Cardiac muscle cell (in vitro differentiated cells and primary cell): ENCODE measurements around the gene TOMM7. TPM values are rescaled to one million over a fixed set of nuclear protein-coding genes. Genes with fewer than 3 reads are reported as not detected.
"Not testable (repeated sequence)": the region's sequence is repeated elsewhere in the genome, so short reads cannot be mapped to it uniquely, and the experiment has no call there.

ENCODE experiments used
- DNase-seq, 2 donors: peaks; one replicate each; pipeline versions ENCODE4 v3.0.0 to v3.0.0-alpha.2; 2010 to 2017; ENCODE audit warnings: low read depth in 1 of 2, low spot score in 1 of 2
- H3K27ac ChIP-seq: fragments of 200-600 bp; sonication (generic); 2 replicates; pipeline ENCODE4 v1.5.1; 2016
- H3K27me3 ChIP-seq: fragments of 200-600 bp; sonication (generic); 2 replicates; pipeline ENCODE4 v1.6.0; 2016; ENCODE audit warnings: control low read depth
- H3K36me3 ChIP-seq: fragments of 200-600 bp; sonication (generic); 2 replicates; pipeline ENCODE4 v1.5.1; 2016; ENCODE audit warnings: control low read depth
- H3K4me1 ChIP-seq: fragments of 200-600 bp; sonication (generic); 2 replicates; pipeline ENCODE4 v1.8.1; 2017; ENCODE audit warnings: low read depth, mild to moderate bottlenecking, mixed run types
- H3K4me3 ChIP-seq: fragments of 200-600 bp; sonication (generic); 2 replicates; pipeline ENCODE4 v1.5.1; 2016; ENCODE audit warnings: mild to moderate bottlenecking
- H3K9me3 ChIP-seq: fragments of 200-600 bp; sonication (generic); 2 replicates; pipeline ENCODE4 v1.5.1; 2017; ENCODE audit warnings: low read depth, mild to moderate bottlenecking, control low read depth
- polyA plus RNA-seq: library from polyadenylated mRNA; unstranded; fragments of >200 nt; fragmentation: Nextera tagmentation; extraction: Ambion mirVana; gene quantifications from 2 replicates; pipeline ENCODE4 v1.2.1, GENCODE V29; 2016
- total RNA-seq: library from RNA; depleted of rRNA; stranded (reverse); fragments of >200 nt; gene quantifications from 2 replicates; pipeline ENCODE4 v1.2.3, GENCODE V29; 2016
- TF ChIP-seq, protein P1 (sequence below): IDR thresholded peaks from 2 replicates; pipeline ENCODE4 v1.5.1; 2012; ENCODE audit warnings: low read depth, mild to moderate bottlenecking, low read length

TOMM7 gene
- total and polyA plus RNA-seq, 2 experiments from 2014 or later = 58.7 to 390 TPM

DNA sequence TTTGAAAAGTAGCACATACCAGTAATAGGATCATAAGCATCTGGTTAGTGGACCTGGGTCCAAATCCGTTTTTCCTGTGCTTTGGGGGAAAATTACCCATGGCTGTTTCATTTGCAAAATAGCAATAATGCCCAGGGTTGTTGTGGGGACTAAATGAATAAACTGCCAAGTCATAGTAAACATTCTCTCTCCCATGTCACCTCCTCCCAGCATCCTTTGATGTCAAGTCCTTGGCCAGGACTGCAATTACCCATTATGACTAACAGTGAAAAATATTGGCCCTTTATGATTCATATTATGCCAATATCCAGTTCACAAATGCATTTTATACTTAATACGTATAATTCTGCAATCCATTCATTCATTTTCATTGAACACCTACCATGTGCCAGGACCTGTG, 23.0 kb downstream of the TOMM7 start:
- H3K4me1 ChIP-seq = no peaks in the 10 kb centered on the region
- H3K36me3 ChIP-seq = no peaks in the 10 kb centered on the region
- TF ChIP-seq, protein P1, sequence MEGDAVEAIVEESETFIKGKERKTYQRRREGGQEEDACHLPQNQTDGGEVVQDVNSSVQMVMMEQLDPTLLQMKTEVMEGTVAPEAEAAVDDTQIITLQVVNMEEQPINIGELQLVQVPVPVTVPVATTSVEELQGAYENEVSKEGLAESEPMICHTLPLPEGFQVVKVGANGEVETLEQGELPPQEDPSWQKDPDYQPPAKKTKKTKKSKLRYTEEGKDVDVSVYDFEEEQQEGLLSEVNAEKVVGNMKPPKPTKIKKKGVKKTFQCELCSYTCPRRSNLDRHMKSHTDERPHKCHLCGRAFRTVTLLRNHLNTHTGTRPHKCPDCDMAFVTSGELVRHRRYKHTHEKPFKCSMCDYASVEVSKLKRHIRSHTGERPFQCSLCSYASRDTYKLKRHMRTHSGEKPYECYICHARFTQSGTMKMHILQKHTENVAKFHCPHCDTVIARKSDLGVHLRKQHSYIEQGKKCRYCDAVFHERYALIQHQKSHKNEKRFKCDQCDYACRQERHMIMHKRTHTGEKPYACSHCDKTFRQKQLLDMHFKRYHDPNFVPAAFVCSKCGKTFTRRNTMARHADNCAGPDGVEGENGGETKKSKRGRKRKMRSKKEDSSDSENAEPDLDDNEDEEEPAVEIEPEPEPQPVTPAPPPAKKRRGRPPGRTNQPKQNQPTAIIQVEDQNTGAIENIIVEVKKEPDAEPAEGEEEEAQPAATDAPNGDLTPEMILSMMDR = no peak
- no peaks in the 10 kb centered on the region for H3K27me3 ChIP-seq
- H3K9me3 ChIP-seq = no peaks in the 10 kb centered on the region
- no peak overlapping the region for H3K4me3 ChIP-seq
- H3K27ac ChIP-seq = no peak overlapping the region
- DNase-seq = no peak

GRCh38 chr7:22793593-22794462, 28.8 kb downstream of the TOMM7 start:
- peak in 1 of 2 donors; percentile 20 for DNase-seq
- no peaks in the 10 kb centered on the region for H3K27me3 ChIP-seq
- H3K36me3 ChIP-seq = no peaks in the 10 kb centered on the region
- no peak overlapping the region for H3K4me3 ChIP-seq
- H3K4me1 ChIP-seq = no peaks in the 10 kb centered on the region
- H3K27ac ChIP-seq = no peak overlapping the region
- TF ChIP-seq, protein P1 = no peak
- H3K9me3 ChIP-seq = no peaks in the 10 kb centered on the region

GRCh38 chr7:22791204-22792158, 31.2 kb downstream of the TOMM7 start:
- TF ChIP-seq, protein P1 = no peak
- peak in 1 of 2 donors; percentile 34 for DNase-seq
- Histone ChIP-seq H3K4me3 (no peak overlapping the region), H3K4me1 (no peaks in the 10 kb centered on the region), H3K27me3 (no peaks in the 10 kb centered on the region), H3K9me3 (no peaks in the 10 kb centered on the region), H3K36me3 (no peaks in the 10 kb centered on the region), H3K27ac (no peak overlapping the region)

- H3K36me3 ChIP-seq, DNase-seq, H3K27ac ChIP-seq, H3K27me3 ChIP-seq, H3K4me1 ChIP-seq, H3K4me3 ChIP-seq, H3K9me3 ChIP-seq: not testable (repeated sequence)
These were observed 32.0 kb downstream of the TOMM7 start for GRCh38 chr7:22790640-22791039.

- Histone ChIP-seq H3K9me3 (no peaks in the 10 kb centered on the region), H3K4me1 (peaks cover 4% of the 10 kb centered on the region), H3K36me3 (no peaks in the 10 kb centered on the region), H3K27me3 (no peaks in the 10 kb centered on the region), H3K27ac (no peak overlapping the region), H3K4me3 (no peak overlapping the region)
- DNase-seq = no peak
- TF ChIP-seq, protein P1 = no peak
These were observed 34.7 kb downstream of the TOMM7 start for GRCh38 chr7:22787951-22788350.
